Activated naive CD4-positive, alpha-beta T cell treated with anti-CD3 and anti-CD28 coated beads, Interleukin-2, amount 50 U/mL, for 24 hours (primary cell): ENCODE data around the gene CABLES1.

Source experiments
- H3K27ac Mint-ChIP-seq: one replicate; pipeline ENCODE4 v1.8.0; 2021; ENCODE audit warnings: mild to moderate bottlenecking, mixed read lengths
- H3K27me3 Mint-ChIP-seq: one replicate; pipeline ENCODE4 v1.8.0; 2021; ENCODE audit warnings: mixed read lengths
- H3K36me3 Mint-ChIP-seq: one replicate; pipeline ENCODE4 v1.8.0; 2021; ENCODE audit warnings: mixed read lengths
- H3K4me1 Mint-ChIP-seq: one replicate; pipeline ENCODE4 v1.8.0; 2021; ENCODE audit warnings: mixed read lengths
- H3K4me3 Mint-ChIP-seq: one replicate; pipeline ENCODE4 v1.8.0; 2021; ENCODE audit warnings: mild to moderate bottlenecking, mixed read lengths
- H3K9me3 Mint-ChIP-seq: one replicate; pipeline ENCODE4 v1.8.0; 2021; ENCODE audit warnings: mixed read lengths

Gene CABLES1

DNA sequence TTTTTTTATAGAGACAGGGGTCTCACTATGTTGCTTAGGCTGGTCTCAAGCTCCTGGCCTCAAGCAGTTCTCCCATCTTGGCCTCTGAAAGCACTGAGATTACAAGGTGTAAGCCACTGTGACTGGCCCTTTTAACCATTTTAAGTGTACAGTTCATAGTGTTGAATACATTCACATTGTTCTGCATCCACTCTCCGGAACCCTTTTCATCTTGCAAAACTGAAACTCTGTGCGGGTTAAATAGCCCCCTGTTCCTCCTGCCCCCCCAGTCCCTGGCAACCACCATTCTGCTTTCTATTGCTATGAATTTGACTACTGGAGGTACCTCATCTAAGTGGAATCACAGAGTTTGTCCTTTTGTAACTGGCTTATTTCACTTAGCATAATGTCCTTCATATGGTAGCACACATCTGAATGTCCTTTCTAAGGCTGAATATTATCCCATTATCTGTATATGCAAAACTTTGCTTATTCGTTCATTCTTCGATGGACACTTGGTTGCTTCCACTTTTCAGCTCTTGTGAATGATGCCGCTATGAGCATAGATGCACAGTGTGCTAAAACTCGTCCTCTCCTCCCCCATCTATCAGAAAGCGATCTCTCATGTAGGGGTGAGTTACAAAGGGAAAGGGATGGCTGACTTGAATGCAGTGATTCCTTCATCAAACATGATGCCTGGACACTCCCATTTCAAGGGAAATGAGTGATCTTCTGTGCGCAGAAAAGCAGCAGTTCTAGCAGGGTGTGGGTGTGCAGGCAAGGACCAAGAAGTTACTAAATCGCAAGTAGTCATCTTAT, 30.2 kb downstream of the CABLES1 start:
- no peaks in the 10 kb centered on the region for H3K9me3 Mint-ChIP-seq
- H3K4me3 Mint-ChIP-seq, result no peak overlapping the region
- no peaks in the 10 kb centered on the region for H3K4me1 Mint-ChIP-seq
- H3K36me3 Mint-ChIP-seq, result no peaks in the 10 kb centered on the region
- H3K27ac Mint-ChIP-seq, result no peak overlapping the region
- H3K27me3 Mint-ChIP-seq, result no peaks in the 10 kb centered on the region

DNA sequence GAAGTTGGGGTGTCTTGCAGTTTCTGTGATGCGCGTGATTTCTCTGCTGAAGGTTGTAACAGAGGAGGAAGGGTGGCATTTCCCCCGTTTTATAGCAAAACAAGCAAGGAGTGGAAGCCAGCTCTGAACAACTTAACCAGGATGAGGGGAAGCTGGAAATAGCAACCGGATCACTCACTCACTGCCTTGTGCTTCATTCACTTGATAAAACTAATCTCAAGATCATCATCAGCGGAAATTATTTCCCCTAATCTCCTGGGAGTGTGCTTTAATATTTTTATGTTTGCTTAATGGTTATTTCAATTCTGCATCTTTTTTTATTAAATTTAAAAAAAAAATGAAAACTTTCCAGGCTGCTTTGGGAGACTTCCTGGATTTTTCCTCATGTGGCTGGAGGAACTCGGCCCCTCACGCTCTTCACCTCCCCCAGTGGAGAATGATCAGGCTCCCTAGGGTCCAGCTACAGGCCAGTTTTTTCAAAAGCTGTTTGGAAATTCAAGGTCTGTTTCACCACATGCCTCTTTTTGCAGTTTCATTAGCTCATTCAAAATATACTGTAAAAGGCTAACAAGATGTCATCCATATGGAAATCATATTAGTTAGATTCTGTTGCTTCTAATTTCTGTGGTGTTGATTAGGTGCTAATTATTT, 31.7 kb downstream of the CABLES1 start:
- Mint-ChIP-seq H3K4me1 (no peaks in the 10 kb centered on the region), H3K27ac (no peak overlapping the region), H3K36me3 (no peaks in the 10 kb centered on the region), H3K4me3 (no peak overlapping the region), H3K9me3 (no peaks in the 10 kb centered on the region), H3K27me3 (no peaks in the 10 kb centered on the region)

DNA sequence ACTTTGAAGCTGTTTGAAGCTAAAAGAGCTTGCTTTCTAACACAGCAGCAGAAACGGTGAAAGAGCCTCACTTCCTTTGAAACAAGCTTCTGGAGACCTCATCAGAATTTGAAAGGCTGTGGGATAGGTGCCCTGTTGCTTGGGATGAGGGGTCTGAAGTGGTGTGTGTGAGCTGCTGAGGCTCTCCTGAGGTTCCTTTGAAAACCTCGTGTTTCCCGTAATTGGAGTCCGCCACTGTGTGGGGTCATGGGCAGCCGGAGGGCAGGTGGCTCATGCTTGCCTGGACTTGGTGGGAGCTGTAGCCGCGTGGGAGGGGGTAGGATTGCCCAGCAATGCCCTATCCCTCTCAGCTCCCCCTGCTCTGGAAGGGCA, 34.4 kb downstream of the CABLES1 start:
- no peak overlapping the region for H3K27ac Mint-ChIP-seq
- no peak overlapping the region for H3K4me3 Mint-ChIP-seq
- H3K4me1 Mint-ChIP-seq, result no peaks in the 10 kb centered on the region
- H3K27me3 Mint-ChIP-seq, result no peaks in the 10 kb centered on the region
- no peaks in the 10 kb centered on the region for H3K36me3 Mint-ChIP-seq
- no peaks in the 10 kb centered on the region for H3K9me3 Mint-ChIP-seq

DNA sequence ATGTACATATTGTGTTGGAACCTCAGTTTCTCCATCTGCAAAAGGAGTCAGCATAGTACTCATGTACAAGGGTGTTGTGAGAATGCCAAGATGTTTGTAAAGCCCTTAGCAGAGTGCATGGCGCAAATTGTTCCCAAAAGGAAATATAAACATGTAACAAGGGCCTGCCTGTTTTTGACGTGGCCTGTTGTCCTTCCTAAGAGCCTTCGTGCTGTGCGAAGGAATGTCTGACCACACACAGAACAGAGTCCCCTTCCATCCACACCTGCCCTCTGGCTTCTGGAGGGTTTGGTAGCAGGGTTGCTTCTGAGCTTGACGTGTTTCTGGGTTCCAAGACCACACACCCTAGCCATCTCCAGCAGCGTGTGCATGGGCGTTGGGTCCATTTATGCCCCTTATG, 34.9 kb downstream of the CABLES1 start:
- no peaks in the 10 kb centered on the region for H3K27me3 Mint-ChIP-seq
- H3K4me3 Mint-ChIP-seq, result no peak overlapping the region
- no peaks in the 10 kb centered on the region for H3K4me1 Mint-ChIP-seq
- H3K27ac Mint-ChIP-seq, result no peak overlapping the region
- no peaks in the 10 kb centered on the region for H3K36me3 Mint-ChIP-seq
- no peaks in the 10 kb centered on the region for H3K9me3 Mint-ChIP-seq

DNA sequence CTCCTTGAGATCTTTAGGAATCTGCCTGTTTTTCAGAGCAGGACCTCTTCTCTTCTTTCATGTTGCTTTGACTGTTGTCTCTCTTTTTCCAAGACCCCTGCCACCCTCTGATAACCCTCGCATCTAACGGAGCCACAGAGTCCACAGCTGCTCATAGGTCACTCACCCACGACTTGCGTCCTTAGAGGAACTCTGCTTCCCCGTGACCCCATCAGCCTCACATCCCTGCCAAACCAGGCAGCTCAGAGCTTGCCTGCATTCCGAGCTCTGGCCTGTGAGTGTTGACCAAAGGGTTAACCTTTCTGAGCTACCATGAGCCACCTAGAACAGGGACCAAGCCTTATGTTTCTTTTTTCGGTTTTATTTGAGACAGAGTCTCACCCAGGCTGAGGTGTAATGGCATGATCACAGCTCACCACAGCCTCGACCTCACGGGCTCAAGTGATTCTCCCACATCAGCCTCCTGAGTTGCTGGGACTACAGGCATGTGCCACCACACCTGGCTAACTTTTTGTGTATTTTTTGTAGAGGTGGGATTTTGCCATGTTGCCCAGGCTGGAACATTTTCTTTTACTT, 36.4 kb downstream of the CABLES1 start:
- no peaks in the 10 kb centered on the region for H3K36me3 Mint-ChIP-seq
- H3K9me3 Mint-ChIP-seq, result no peaks in the 10 kb centered on the region
- no peaks in the 10 kb centered on the region for H3K4me1 Mint-ChIP-seq
- no peak overlapping the region for H3K27ac Mint-ChIP-seq
- H3K27me3 Mint-ChIP-seq, result peaks cover 2% of the 10 kb centered on the region
- no peak overlapping the region for H3K4me3 Mint-ChIP-seq

DNA sequence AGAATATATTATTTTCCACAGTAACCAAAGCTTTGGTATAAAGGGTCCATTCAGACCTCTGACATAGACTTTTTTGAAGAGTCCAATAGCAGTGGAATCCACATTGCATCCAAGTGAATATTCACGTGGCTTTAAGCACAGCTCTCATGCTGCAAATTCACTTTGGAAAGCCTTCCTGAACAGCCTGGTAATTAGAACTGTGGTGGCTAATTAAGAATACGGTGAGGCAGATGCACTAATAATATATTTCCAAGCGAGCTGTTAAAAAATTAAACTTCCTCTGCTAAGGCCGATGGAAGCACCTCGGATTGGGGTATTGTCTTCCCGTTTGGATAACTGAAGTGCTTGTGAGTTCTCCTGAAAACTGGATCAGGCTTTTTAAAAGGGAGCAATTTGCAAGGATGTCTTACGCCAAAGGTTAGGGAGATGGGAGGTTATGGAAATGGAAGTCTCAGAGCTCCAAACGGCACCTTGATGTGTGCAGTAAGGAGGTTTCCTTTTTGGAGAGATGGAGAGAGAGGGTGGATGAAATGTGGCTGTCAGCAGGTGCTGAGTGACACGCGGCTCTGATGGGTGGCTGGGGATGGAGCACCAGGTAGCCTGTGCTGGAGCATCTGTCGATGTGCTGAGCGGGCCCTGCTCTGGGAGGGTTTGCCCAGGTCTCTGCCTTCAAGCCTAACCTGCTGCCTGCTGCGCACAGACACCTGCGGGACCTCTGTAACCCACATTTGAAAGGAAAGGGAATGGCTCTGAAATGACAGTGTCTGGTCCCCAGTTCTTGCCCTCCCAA, 37.5 kb downstream of the CABLES1 start:
- Mint-ChIP-seq H3K4me1 (no peaks in the 10 kb centered on the region), H3K36me3 (no peaks in the 10 kb centered on the region), H3K4me3 (no peak overlapping the region), H3K27me3 (peaks cover 2% of the 10 kb centered on the region), H3K27ac (no peak overlapping the region), H3K9me3 (no peaks in the 10 kb centered on the region)

DNA sequence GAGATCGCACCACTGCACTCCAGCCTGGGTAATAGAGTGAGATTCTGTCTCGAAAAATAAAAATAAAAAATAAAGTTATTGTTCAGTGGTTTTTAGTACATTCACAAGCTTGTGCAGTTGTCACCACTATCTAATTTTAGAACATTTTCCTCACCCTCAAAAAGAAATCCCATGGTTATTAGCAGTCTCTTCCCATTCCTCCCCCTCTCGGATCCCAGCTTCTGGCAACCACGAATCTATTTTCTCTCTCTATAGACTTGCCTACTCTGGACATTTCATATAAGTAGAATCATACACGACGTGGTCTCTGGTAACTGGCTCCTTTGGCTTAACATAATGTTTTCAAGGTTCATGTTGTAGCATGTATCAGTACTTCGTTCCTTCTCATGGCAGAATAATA, 38.6 kb downstream of the CABLES1 start:
- Mint-ChIP-seq H3K27ac (no peak overlapping the region), H3K36me3 (no peaks in the 10 kb centered on the region), H3K4me1 (no peaks in the 10 kb centered on the region), H3K27me3 (peaks cover 2% of the 10 kb centered on the region), H3K9me3 (no peaks in the 10 kb centered on the region), H3K4me3 (no peak overlapping the region)

DNA sequence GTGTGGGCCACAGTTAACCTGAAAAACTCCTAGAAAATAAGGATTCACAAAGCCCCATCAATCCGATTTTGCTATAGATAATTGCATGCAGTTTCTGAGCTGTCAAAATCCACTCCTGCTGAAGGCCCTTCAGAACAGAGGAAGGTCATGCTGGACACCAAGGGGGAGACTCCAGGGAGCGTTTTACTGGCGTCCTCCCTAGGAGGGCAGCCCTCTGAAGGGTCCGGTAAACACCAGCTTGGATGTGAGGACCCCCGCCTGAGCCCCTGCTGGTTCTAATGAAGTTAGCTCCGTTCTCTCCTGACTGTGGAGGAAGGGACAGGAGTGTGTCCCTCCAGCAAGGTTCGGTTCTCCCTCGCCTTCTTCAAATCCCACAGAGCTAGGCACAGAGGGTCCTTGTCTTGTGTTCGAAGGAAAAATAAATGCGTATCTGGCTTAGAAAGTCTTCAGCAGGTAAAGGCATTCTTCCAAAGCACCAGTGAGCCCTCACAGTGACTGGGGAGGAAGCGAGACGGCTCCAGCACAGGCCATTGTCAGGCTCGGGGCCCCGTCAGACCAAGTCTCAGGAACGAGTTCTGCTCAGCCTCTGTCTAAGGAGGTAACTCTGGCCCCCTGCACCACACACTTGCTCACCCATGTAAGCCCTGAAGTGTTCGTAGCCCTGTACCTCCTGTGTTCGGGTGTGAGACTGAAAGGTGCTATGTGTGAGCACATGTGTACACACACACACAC, 41.6 kb downstream of the CABLES1 start:
- H3K4me3 Mint-ChIP-seq, result no peak overlapping the region
- peaks cover 8% of the 10 kb centered on the region for H3K4me1 Mint-ChIP-seq
- H3K9me3 Mint-ChIP-seq, result no peaks in the 10 kb centered on the region
- H3K27me3 Mint-ChIP-seq, result peaks cover 2% of the 10 kb centered on the region
- no peak overlapping the region for H3K27ac Mint-ChIP-seq
- no peaks in the 10 kb centered on the region for H3K36me3 Mint-ChIP-seq

DNA sequence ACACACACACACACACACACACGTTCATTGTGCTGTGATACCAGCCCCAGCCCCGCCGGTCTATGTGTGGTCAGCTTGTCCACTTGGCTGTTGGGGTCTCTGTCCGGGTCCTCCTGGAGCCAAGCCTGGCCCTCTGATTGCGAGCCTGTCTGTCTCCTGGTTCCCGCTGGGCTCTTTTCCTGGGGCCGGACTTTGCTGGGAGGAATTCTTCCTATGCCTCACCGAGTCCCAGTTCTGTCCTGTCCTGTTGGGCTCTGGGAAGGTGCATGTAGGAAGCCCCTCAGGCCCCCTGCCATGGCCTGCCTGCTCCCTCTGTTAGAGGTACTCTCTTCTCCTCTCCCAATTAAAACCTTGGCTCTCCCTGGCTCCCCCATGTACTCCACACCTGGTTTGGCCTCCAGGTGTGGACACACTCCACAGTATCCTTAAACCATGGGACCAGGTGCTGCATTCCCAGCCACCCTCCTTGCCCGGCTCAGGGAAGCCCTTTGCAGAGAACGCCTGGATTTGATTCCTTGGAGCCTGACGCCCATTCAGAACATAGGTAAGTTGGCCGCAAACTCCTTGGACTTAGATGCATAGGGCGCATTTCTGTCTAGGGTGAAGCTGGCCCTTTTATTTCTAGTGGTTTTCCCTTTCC, 42.3 kb downstream of the CABLES1 start:
- peaks cover 8% of the 10 kb centered on the region for H3K4me1 Mint-ChIP-seq
- no peaks in the 10 kb centered on the region for H3K36me3 Mint-ChIP-seq
- no peaks in the 10 kb centered on the region for H3K9me3 Mint-ChIP-seq
- peaks cover 2% of the 10 kb centered on the region for H3K27me3 Mint-ChIP-seq
- no peak overlapping the region for H3K4me3 Mint-ChIP-seq
- H3K27ac Mint-ChIP-seq, result no peak overlapping the region

DNA sequence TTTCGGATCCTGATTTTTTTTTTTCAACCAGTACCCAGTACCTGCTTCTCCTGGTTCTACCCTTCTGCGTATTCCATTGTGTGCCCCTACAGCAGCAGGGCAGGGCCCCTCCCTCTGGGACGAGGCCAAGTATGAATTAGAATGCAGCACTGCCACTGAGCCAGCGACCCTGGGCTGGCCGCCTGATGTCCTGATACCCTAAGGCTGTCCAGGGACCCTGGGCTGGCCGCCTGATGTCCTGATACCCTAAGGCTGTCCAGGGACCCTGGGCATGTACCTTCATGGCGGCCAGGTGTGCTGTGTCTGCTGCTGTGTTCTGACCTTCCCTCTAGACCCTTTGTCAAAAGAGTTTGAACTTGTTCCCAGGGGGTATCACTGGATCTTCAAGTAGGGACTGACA, 42.9 kb downstream of the CABLES1 start:
- peaks cover 8% of the 10 kb centered on the region for H3K4me1 Mint-ChIP-seq
- H3K36me3 Mint-ChIP-seq, result no peaks in the 10 kb centered on the region
- peaks cover 2% of the 10 kb centered on the region for H3K27me3 Mint-ChIP-seq
- H3K27ac Mint-ChIP-seq, result no peak overlapping the region
- no peak overlapping the region for H3K4me3 Mint-ChIP-seq
- no peaks in the 10 kb centered on the region for H3K9me3 Mint-ChIP-seq

DNA sequence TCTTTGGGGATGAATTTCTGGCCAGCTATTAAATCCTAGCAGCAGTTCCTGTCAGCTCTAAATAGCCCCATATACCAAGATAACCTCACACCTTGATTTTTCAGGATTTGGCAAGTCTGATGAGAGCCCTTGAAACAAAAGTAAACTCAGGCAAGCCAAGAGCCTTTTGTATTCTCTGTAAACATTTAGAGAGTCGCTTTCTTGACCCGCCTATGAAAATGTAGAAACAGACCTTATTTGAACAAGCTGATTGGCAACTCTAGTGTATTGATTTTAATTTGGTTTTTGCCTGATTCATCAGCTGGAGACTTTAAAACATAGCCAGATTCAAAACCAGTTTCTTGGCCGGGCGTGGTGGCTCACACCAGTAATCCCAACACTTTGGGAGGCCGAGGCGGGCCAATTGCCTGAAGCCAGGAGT, 43.4 kb downstream of the CABLES1 start:
- peaks cover 8% of the 10 kb centered on the region for H3K4me1 Mint-ChIP-seq
- H3K27me3 Mint-ChIP-seq, result peaks cover 2% of the 10 kb centered on the region
- no peaks in the 10 kb centered on the region for H3K36me3 Mint-ChIP-seq
- no peaks in the 10 kb centered on the region for H3K9me3 Mint-ChIP-seq
- no peak overlapping the region for H3K27ac Mint-ChIP-seq
- no peak overlapping the region for H3K4me3 Mint-ChIP-seq

DNA sequence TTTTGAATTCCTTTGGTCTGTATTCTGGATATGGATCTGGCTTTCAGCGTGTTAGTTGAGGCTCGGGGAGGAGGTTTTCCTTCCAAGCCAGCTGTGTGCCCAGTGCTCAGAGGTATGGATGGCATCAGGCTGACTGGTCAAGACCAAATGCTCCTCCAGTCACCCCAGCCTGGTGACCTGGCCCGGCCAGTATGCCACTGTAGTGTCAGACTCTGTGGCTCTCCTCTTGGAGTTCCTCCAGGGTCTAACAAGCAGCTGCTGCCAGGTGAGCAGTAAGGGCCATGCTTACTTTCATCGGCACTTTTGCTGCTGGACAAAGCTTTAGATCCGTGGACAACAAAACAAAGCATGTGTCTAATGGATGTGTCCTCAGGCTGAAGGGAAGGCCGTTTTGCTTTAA, 44.1 kb downstream of the CABLES1 start:
- Mint-ChIP-seq H3K27me3 (peaks cover 2% of the 10 kb centered on the region), H3K36me3 (no peaks in the 10 kb centered on the region), H3K27ac (no peak overlapping the region), H3K4me1 (peaks cover 8% of the 10 kb centered on the region), H3K4me3 (no peak overlapping the region), H3K9me3 (no peaks in the 10 kb centered on the region)

DNA sequence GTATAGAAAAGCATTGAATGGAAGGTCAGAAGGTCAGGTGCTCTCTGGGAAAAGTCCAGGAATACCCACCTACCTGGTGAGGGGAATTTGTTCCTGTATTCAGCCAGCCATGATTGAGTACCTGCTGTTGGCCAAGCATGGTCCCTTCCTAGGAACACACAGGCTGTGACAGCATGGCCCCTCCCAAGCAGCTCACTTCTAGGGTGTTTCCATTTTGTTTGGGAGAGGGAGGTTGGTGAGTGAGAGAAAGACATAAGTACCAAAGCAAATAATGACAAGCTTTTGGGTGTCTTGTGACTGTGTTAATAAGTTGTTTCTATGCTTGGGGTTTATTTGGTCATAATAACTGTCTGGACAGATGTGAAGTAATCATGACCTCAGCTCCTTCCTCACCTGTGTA, 46.3 kb downstream of the CABLES1 start:
- Mint-ChIP-seq H3K27ac (no peak overlapping the region), H3K36me3 (no peaks in the 10 kb centered on the region), H3K4me3 (no peak overlapping the region), H3K9me3 (no peaks in the 10 kb centered on the region), H3K4me1 (peaks cover 8% of the 10 kb centered on the region), H3K27me3 (no peaks in the 10 kb centered on the region)

DNA sequence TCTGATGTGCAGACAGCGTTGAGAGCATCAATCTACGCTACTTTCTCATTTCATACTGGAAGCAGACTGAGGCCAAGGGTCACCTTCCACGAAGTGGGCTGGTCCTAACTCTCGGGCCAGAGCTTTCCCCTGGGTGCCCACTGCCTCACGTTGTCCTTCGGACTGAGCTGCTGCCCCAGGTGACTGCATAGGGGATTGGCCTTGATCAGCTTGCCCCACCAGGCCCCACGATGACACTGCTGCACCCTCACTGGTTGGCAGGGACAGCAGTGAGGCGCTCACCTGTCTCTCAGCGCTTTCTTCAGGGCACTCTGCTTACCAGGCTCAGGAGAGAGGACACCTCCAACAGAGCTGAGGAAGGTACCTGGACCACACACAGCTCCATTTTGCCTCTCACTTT, 47.3 kb downstream of the CABLES1 start:
- Mint-ChIP-seq H3K9me3 (no peaks in the 10 kb centered on the region), H3K4me3 (no peak overlapping the region), H3K27ac (no peak overlapping the region), H3K36me3 (no peaks in the 10 kb centered on the region), H3K4me1 (peaks cover 8% of the 10 kb centered on the region), H3K27me3 (no peaks in the 10 kb centered on the region)
